ENCODE measurements around the gene KIRREL1. TPM values are rescaled to one million over a fixed set of nuclear protein-coding genes. Genes with fewer than 3 reads are reported as not detected.
A peak's percentile ranks its signal among the peaks of the same experiment; 100 is the strongest.

KIRREL1 gene
- total and polyA plus RNA-seq, 2 of the 13 experiments (the other 11 are each of a cell fraction or from before 2014, with no cell fraction given): 0.02 to 0.03 TPM

GRCh38 chr1:157978586-157979403 lies 14.7 kb upstream of the KIRREL1 start:
- Histone ChIP-seq H3K36me3 (replicated peaks in 1 of 2; ENCODE audit: control insufficient read depth in 1 of 2, insufficient read depth in 2 of 2, low read length in 2 of 2) (no peaks in the 10 kb centered on the region), H2AFZ (ENCODE audit: low read length) (no peak overlapping the region), H3K4me2 (ENCODE audit: low read depth, low read length) (no peak overlapping the region), H3K9me3 (ENCODE audit: low read length) (no peaks in the 10 kb centered on the region), H4K20me1 (ENCODE audit: insufficient read depth, low read length) (no peaks in the 10 kb centered on the region), H3K27me3 (ENCODE audit: control insufficient read depth in 1 of 2, insufficient read depth in 2 of 2, low read length in 2 of 2) (no peaks in the 10 kb centered on the region), H3K27ac (ENCODE audit: extremely low read length, insufficient read depth, low read length) (no peak overlapping the region), H3K4me1 (ENCODE audit: insufficient read depth, low read length) (no peaks in the 10 kb centered on the region), H3K79me2 (ENCODE audit: insufficient read depth, low read length) (no peaks in the 10 kb centered on the region), H3K4me3 (replicated peaks in 1 of 3; ENCODE audit: insufficient read depth in 1 of 3, low read depth in 2 of 3, low read length in 3 of 3) (no peak overlapping the region), H3K9ac (ENCODE audit: insufficient read depth, low read depth, low read length) (no peak overlapping the region)
- intact Hi-C loops (cut with micrococcal nuclease; ENCODE audit: unreplicated experiment): no loop called here
- TF ChIP-seq NFKBIZ (CRISPR knock-in tag; IDR thresholded peaks at IDR 0.05): no peak
- no peak for TF ChIP-seq GRHL1 (CRISPR knock-in tag; conservative IDR thresholded peaks at IDR 0.05)
- peak; percentile 85 for TF ChIP-seq ZNF768 (CRISPR knock-in tag; IDR thresholded peaks at IDR 0.05)
- ChIA-PET CTCF (ENCODE audit: low intra/inter-chr PET ratio, low total read pairs) (no interaction called here), POLR2A (no interaction called here)
- WGBS (ENCODE audit: low lambda C conversion rate): 55% methylated on average over 20 of the region's 38 CpGs
- no peak for DNase-seq (ENCODE audit: low spot score)
- in situ Hi-C loops (cut with HindIII; ENCODE audit: extremely low pct_ligation_motif_present, low pct_unique_long_range_greater_than_20kb): no loop called here
- peak; percentile 38; the same call in 2 of the 3 replicates for ATAC-seq
- no TSS peak for BruUV-seq (replicated peaks)
- FAIRE-seq: no peak

GRCh38 chr1:157982136-157982535 lies 11.3 kb upstream of the KIRREL1 start:
- H3K36me3 ChIP-seq (replicated peaks in 1 of 2; ENCODE audit: control insufficient read depth in 1 of 2, insufficient read depth in 2 of 2, low read length in 2 of 2): no peaks in the 10 kb centered on the region
- POLR2A ChIA-PET: no interaction called here
- no peak overlapping the region for H2AFZ ChIP-seq (ENCODE audit: low read length)
- no peaks in the 10 kb centered on the region for H3K9me3 ChIP-seq (ENCODE audit: low read length)
- no peaks in the 10 kb centered on the region; a peak in 1 of 5 replicates for H3K27me3 ChIP-seq (ENCODE audit: control insufficient read depth in 1 of 2, insufficient read depth in 2 of 2, low read length in 2 of 2)
- ATAC-seq (no peak), FAIRE-seq (no peak), DNase-seq (ENCODE audit: low spot score) (no peak)
- no peak overlapping the region for H3K4me3 ChIP-seq (replicated peaks in 1 of 3; ENCODE audit: insufficient read depth in 1 of 3, low read depth in 2 of 3, low read length in 3 of 3)
- CTCF ChIA-PET (ENCODE audit: low intra/inter-chr PET ratio, low total read pairs): no interaction called here
- no peaks in the 10 kb centered on the region for H4K20me1 ChIP-seq (ENCODE audit: insufficient read depth, low read length)
- no peak overlapping the region for H3K4me2 ChIP-seq (ENCODE audit: low read depth, low read length)
- no TSS peak for BruUV-seq (replicated peaks)
- H3K9ac ChIP-seq (ENCODE audit: insufficient read depth, low read depth, low read length): no peak overlapping the region
- in situ Hi-C loops (cut with HindIII; ENCODE audit: extremely low pct_ligation_motif_present, low pct_unique_long_range_greater_than_20kb): no loop called here
- no peaks in the 10 kb centered on the region for H3K4me1 ChIP-seq (ENCODE audit: insufficient read depth, low read length)
- 5% methylated on average over 2 of the region's 2 CpGs for WGBS (ENCODE audit: low lambda C conversion rate)
- H3K79me2 ChIP-seq (ENCODE audit: insufficient read depth, low read length): no peaks in the 10 kb centered on the region
- intact Hi-C loops (cut with micrococcal nuclease; ENCODE audit: unreplicated experiment): no loop called here
- H3K27ac ChIP-seq (ENCODE audit: extremely low read length, insufficient read depth, low read length): no peak overlapping the region
- TF ChIP-seq ZNF207 (IDR thresholded peaks at IDR 0.05; ENCODE audit: borderline replicate concordance) (no peak), ZNF816 (CRISPR knock-in tag; IDR thresholded peaks at IDR 0.05; ENCODE audit: borderline replicate concordance) (no peak), RXRB (CRISPR knock-in tag; IDR thresholded peaks at IDR 0.05; ENCODE audit: borderline replicate concordance) (no peak), CERS6 (CRISPR knock-in tag; IDR thresholded peaks at IDR 0.05) (no peak), MNT (IDR thresholded peaks at IDR 0.05) (no peak)
- TF ChIP-seq, protein P1, sequence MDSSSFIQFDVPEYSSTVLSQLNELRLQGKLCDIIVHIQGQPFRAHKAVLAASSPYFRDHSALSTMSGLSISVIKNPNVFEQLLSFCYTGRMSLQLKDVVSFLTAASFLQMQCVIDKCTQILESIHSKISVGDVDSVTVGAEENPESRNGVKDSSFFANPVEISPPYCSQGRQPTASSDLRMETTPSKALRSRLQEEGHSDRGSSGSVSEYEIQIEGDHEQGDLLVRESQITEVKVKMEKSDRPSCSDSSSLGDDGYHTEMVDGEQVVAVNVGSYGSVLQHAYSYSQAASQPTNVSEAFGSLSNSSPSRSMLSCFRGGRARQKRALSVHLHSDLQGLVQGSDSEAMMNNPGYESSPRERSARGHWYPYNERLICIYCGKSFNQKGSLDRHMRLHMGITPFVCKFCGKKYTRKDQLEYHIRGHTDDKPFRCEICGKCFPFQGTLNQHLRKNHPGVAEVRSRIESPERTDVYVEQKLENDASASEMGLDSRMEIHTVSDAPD (CRISPR knock-in tag; IDR thresholded peaks at IDR 0.05): no peak
- TF ChIP-seq, protein P2, sequence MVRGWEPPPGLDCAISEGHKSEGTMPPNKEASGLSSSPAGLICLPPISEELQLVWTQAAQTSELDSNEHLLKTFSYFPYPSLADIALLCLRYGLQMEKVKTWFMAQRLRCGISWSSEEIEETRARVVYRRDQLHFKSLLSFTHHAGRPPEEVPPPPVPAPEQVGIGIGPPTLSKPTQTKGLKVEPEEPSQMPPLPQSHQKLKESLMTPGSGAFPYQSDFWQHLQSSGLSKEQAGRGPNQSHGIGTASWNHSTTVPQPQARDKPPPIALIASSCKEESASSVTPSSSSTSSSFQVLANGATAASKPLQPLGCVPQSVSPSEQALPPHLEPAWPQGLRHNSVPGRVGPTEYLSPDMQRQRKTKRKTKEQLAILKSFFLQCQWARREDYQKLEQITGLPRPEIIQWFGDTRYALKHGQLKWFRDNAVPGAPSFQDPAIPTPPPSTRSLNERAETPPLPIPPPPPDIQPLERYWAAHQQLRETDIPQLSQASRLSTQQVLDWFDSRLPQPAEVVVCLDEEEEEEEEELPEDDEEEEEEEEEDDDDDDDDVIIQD (CRISPR knock-in tag; IDR thresholded peaks at IDR 0.05; ENCODE audit: low read depth): no peak

Data from HepG2 (cell line).